Panc1 (cell line): Measurements from ENCODE around the gene SGMS1. TPM values are rescaled to one million over a fixed set of nuclear protein-coding genes. Genes with fewer than 3 reads are reported as not detected.
"Not testable (repeated sequence)": the region's sequence is repeated elsewhere in the genome, so short reads cannot be mapped to it uniquely, and the experiment has no call there.

Experiments used
- ATAC-seq: fragments of 200-7000 bp; cut with Tn5 transposase; 2 replicates; pipeline ENCODE4 v1.9.1; 2020; ENCODE audit warnings: mild to moderate bottlenecking, moderate library complexity
- BruUV-seq: library from RNA; stranded (reverse); fragments of 400-500 nt; replicated peaks from 2 replicates; lab custom pipeline; 2021; lab: Mats Ljungman, UMichigan
- CTCF ChIA-PET: fragments of 300-600 bp; sonication (Branson Sonifier 250); formaldehyde crosslinking; loops from one replicate; lab custom pipeline; 2022; ENCODE audit warnings: antibody characterized with exemption; lab: Charles Lee
- POLR2A ChIA-PET: fragments of 300-600 bp; sonication (Branson Sonifier 250); formaldehyde crosslinking; loops from one replicate; lab custom pipeline; 2022; ENCODE audit warnings: antibody characterized with exemption; lab: Charles Lee
- DNase-seq: peaks from one replicate; pipeline ENCODE4 v3.0.0-alpha.2; 2010; ENCODE audit warnings: low read depth, low spot score
- H3K27ac ChIP-seq: 2 replicates; pipeline ENCODE4 v1.5.1; 2011; ENCODE audit warnings: mild to moderate bottlenecking, low read length, inconsistent platforms
- H3K27me3 ChIP-seq: fragments of 200-500 bp; sonication (Bioruptor generic); 2 replicates; pipeline ENCODE4 v1.6.0; 2014; ENCODE audit warnings: low read length, inconsistent platforms; ENCODE audit not compliant: control insufficient read depth, insufficient read depth
- H3K36me3 ChIP-seq: fragments of 200-500 bp; sonication (Bioruptor generic); 2 replicates; pipeline ENCODE4 v1.5.1; 2014; ENCODE audit warnings: inconsistent platforms, mild to moderate bottlenecking, low read length, moderate library complexity; ENCODE audit not compliant: control insufficient read depth, insufficient read depth
- H3K4me1 ChIP-seq: 2 replicates; pipeline ENCODE4 v1.5.1; 2011; ENCODE audit warnings: inconsistent platforms, mild to moderate bottlenecking, low read length, moderate library complexity; ENCODE audit not compliant: control insufficient read depth, insufficient read depth
- H3K4me3 ChIP-seq, 2 experiments: 2 replicates each; pipeline ENCODE4 v1.5.1; 2011 to 2012; ENCODE audit warnings: low read depth in 2 of 2, low read length in 2 of 2, mild to moderate bottlenecking in 2 of 2, inconsistent platforms in 1 of 2, moderate library complexity in 1 of 2
- H3K9me3 ChIP-seq: fragments of 200-500 bp; sonication (Bioruptor generic); 2 replicates; pipeline ENCODE4 v1.5.1; 2014; ENCODE audit warnings: low read depth, mild to moderate bottlenecking, inconsistent platforms, low read length, moderate library complexity; ENCODE audit not compliant: control insufficient read depth, insufficient read depth
- POLR2AphosphoS5 ChIP-seq: IDR thresholded peaks from 2 replicates; pipeline ENCODE4 v1.6.1; 2012; ENCODE audit warnings: mild to moderate bottlenecking, low read depth, low read length, moderate library complexity
- SIN3A ChIP-seq: IDR thresholded peaks from 2 replicates; pipeline ENCODE4 v1.6.1; 2012; ENCODE audit warnings: low read depth, mild to moderate bottlenecking, low read length, moderate library complexity, borderline replicate concordance; ENCODE audit not compliant: insufficient read depth
- TCF7L2 ChIP-seq: IDR thresholded peaks from 2 replicates; pipeline ENCODE4 v1.6.1; 2011; ENCODE audit warnings: mild to moderate bottlenecking, low read depth, low read length, inconsistent platforms
- in situ Hi-C: cut with HindIII; loops from 2 replicates; pipeline ENCODE4 v1.10.0; 2016; ENCODE audit warnings: low sequenced_read_pairs, low pct_unique_long_range_greater_than_20kb
- intact Hi-C: fragments of 100-400 bp; cut with micrococcal nuclease; formaldehyde crosslinking; loops from one replicate; pipeline ENCODE4 v1.10.0; 2022; ENCODE audit not compliant: unreplicated experiment
- total RNA-seq: library from RNA; stranded (reverse); gene quantifications from one replicate; pipeline ENCODE4 v1.2.1, GENCODE V29; 2021; ENCODE audit not compliant: unreplicated experiment
- TF ChIP-seq, protein P1 (sequence below): fragments of 450-650 bp; IDR thresholded peaks from 2 replicates; pipeline ENCODE4 v1.5.1; 2017; ENCODE audit warnings: mild to moderate bottlenecking
- TF ChIP-seq, protein P2 (sequence below), 2 experiments: IDR thresholded peaks; 2 replicates each; pipeline ENCODE4 v1.6.1; 2011 to 2012; ENCODE audit warnings: low read depth in 2 of 2, control low read depth in 1 of 2, low read length in 1 of 2, mild to moderate bottlenecking in 1 of 2, moderate library complexity in 1 of 2; ENCODE audit not compliant: insufficient read depth in 1 of 2

Gene SGMS1
- total RNA-seq, 1 experiment from 2014 or later, result 22.0 TPM

DNA sequence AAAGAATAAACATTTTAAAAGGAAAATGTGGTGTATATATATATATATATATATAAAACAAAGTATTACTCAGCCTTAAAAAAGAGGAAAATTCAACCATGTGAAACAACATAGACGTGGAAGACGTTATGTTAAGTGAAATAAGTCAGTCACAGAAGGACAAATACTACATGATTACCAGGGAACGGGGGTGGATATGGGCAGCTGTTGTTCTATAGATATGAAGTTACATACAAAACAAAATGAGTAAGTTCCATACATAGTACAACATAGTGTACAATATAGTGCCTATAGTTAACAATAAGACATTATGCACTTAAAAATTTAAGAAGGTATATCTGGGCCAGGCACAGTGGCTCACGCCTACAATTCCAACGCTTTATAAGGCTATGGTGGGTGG lies 48.8 kb downstream of the SGMS1 start:
- H3K36me3 ChIP-seq, result no peaks in the 10 kb centered on the region
- no peak overlapping the region for H3K27ac ChIP-seq
- DNase-seq, result no peak
- BruUV-seq, result no TSS peak
- H3K4me3 ChIP-seq, result no peak overlapping the region
- TF ChIP-seq TCF7L2 (no peak), SIN3A (no peak)
- TF ChIP-seq, protein P1, sequence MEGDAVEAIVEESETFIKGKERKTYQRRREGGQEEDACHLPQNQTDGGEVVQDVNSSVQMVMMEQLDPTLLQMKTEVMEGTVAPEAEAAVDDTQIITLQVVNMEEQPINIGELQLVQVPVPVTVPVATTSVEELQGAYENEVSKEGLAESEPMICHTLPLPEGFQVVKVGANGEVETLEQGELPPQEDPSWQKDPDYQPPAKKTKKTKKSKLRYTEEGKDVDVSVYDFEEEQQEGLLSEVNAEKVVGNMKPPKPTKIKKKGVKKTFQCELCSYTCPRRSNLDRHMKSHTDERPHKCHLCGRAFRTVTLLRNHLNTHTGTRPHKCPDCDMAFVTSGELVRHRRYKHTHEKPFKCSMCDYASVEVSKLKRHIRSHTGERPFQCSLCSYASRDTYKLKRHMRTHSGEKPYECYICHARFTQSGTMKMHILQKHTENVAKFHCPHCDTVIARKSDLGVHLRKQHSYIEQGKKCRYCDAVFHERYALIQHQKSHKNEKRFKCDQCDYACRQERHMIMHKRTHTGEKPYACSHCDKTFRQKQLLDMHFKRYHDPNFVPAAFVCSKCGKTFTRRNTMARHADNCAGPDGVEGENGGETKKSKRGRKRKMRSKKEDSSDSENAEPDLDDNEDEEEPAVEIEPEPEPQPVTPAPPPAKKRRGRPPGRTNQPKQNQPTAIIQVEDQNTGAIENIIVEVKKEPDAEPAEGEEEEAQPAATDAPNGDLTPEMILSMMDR, result no peak
- no peaks in the 10 kb centered on the region for H3K9me3 ChIP-seq
- in situ Hi-C loops (no loop called here), intact Hi-C loops (no loop called here)
- H3K27me3 ChIP-seq, result no peaks in the 10 kb centered on the region
- no peak for ATAC-seq
- POLR2A ChIA-PET, result no interaction called here
- H3K4me1 ChIP-seq, result peaks cover 11% of the 10 kb centered on the region
- CTCF ChIA-PET, result no interaction called here

DNA sequence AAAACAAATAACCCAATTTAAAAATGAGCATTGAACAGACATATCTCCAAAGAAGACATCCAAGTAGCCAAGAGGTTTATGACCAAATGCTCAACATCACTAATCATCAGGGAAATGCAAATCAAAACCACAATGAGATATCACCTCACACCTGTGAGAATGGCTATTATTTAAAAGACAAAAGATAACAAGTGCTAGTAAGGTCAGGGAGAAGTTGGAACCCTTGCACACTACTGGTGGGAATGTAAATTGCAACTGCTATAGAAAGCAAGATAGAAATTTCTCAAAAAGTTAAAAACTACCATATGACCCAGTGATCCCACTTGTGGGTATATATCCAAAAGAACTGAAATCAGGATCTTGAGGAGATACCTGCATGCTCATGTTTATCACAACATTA lies 49.5 kb downstream of the SGMS1 start:
- Histone ChIP-seq H3K4me3 (no peak overlapping the region), H3K4me1 (peaks cover 6% of the 10 kb centered on the region; the same call in 1 of the 2 replicates), H3K27me3 (no peaks in the 10 kb centered on the region), H3K36me3 (no peaks in the 10 kb centered on the region), H3K9me3 (no peaks in the 10 kb centered on the region), H3K27ac (no peak overlapping the region)
- ChIA-PET POLR2A (no interaction called here), CTCF (no interaction called here)
- no peak for DNase-seq
- ATAC-seq, result no peak
- intact Hi-C loops (no loop called here), in situ Hi-C loops (no loop called here)
- no peak for TF ChIP-seq POLR2AphosphoS5
- TF ChIP-seq, protein P1, result peak; percentile 16; the same call in 1 of the 2 replicates
- no TSS peak for BruUV-seq

DNA sequence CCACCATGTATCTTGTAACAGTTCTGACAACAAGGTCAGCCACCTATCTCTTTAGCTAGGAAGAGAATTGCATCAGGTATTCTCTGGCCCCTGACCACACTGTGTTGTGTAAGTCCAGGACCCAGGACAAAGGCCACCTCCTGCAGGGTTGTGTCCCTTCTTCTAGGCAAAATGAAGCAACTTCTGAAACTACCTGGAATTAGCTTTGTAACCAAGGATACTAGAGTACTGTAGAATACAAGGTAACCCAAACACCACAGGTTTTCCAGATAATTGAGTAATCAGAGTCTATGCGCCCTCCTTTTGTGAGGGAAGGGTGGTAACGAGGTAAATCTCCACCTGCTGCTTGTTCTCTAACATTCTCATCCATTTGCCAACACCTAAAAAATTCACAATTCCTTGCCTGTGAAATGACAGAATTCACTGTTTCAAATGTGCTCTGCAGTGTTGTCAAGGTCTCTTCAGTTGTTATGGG lies 51.7 kb downstream of the SGMS1 start:
- no TSS peak for BruUV-seq
- Histone ChIP-seq H3K4me3 (no peak overlapping the region), H3K27ac (no peak overlapping the region), H3K36me3 (no peaks in the 10 kb centered on the region), H3K9me3 (no peaks in the 10 kb centered on the region), H3K4me1 (peaks cover 5% of the 10 kb centered on the region; the same call in 1 of the 2 replicates), H3K27me3 (no peaks in the 10 kb centered on the region)
- in situ Hi-C loops (no loop called here), intact Hi-C loops (no loop called here)
- ATAC-seq (no peak), DNase-seq (no peak)
- ChIA-PET CTCF (no interaction called here), POLR2A (no interaction called here)
- TF ChIP-seq, protein P2, sequence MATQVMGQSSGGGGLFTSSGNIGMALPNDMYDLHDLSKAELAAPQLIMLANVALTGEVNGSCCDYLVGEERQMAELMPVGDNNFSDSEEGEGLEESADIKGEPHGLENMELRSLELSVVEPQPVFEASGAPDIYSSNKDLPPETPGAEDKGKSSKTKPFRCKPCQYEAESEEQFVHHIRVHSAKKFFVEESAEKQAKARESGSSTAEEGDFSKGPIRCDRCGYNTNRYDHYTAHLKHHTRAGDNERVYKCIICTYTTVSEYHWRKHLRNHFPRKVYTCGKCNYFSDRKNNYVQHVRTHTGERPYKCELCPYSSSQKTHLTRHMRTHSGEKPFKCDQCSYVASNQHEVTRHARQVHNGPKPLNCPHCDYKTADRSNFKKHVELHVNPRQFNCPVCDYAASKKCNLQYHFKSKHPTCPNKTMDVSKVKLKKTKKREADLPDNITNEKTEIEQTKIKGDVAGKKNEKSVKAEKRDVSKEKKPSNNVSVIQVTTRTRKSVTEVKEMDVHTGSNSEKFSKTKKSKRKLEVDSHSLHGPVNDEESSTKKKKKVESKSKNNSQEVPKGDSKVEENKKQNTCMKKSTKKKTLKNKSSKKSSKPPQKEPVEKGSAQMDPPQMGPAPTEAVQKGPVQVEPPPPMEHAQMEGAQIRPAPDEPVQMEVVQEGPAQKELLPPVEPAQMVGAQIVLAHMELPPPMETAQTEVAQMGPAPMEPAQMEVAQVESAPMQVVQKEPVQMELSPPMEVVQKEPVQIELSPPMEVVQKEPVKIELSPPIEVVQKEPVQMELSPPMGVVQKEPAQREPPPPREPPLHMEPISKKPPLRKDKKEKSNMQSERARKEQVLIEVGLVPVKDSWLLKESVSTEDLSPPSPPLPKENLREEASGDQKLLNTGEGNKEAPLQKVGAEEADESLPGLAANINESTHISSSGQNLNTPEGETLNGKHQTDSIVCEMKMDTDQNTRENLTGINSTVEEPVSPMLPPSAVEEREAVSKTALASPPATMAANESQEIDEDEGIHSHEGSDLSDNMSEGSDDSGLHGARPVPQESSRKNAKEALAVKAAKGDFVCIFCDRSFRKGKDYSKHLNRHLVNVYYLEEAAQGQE (IDR thresholded peaks at IDR 0.05; ENCODE audit: insufficient read depth in 1 of 2, low read depth in 2 of 2, low read length in 1 of 2), result no peak
- TF ChIP-seq, protein P1, result no peak
- TF ChIP-seq TCF7L2, result no peak
- TF ChIP-seq SIN3A, result no peak
- no peak for TF ChIP-seq POLR2AphosphoS5

GRCh38 chr10:50568750-50569149 lies 55.0 kb downstream of the SGMS1 start:
- H3K9me3 ChIP-seq, BruUV-seq, H3K4me3 ChIP-seq, CTCF ChIA-PET, DNase-seq, intact Hi-C loops, H3K36me3 ChIP-seq, H3K4me1 ChIP-seq, H3K27ac ChIP-seq, POLR2A ChIA-PET, H3K27me3 ChIP-seq, ATAC-seq, in situ Hi-C loops: not testable (repeated sequence)
